Iris pigment epithelial cell (primary cell): ENCODE results near the gene SOX13.

Source experiments
- DNase-seq: peaks from one replicate; pipeline ENCODE4 v3.0.0-alpha.2; 2011; ENCODE audit warnings: low read depth

Gene SOX13

DNA sequence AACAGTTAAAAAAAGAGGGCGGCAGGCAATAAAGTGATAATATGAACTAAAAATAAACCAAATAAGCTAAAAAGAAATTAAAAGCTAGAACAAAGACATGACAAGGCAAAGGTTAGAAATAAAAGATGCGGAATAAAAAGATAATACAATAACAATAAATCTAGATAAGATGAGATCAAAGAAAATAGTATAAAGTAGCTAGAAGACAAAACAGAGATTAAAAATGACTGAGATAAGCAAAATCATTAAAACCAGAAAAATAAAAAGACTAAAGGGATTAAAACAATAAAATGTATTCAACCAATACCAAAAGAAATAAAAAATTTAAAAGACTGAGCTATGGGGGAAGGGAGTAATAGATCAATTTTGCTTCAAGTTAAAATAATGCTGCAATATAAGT, 10.8 kb upstream of the SOX13 start:
- DNase-seq, result no peak

- DNase-seq, result no peak
Measured at GRCh38 chr1:204065174-204065985, 7.5 kb upstream of the SOX13 start.

GRCh38 chr1:204065986-204066300, 7.0 kb upstream of the SOX13 start:
- DNase-seq, result no peak

DNA sequence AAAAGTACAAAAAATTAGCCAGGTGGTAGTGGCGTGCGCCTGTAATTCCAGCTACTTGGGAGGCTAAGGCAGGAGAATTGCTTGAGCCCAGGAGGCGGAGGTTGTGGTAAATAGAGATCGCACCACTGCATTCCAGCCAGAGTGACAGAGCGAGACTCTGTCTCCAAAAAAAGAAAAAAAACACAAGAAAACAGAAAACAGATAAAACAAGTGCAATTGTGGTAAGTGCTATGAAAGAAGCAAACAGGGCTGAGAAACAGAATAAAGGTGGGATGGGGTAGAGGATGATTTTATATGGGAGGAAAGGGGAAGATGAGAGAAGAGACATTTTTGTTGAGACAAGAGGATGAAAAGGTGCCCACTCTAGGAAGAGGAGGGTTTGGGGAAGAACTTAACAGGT, 5.0 kb upstream of the SOX13 start:
- no peak for DNase-seq

DNA sequence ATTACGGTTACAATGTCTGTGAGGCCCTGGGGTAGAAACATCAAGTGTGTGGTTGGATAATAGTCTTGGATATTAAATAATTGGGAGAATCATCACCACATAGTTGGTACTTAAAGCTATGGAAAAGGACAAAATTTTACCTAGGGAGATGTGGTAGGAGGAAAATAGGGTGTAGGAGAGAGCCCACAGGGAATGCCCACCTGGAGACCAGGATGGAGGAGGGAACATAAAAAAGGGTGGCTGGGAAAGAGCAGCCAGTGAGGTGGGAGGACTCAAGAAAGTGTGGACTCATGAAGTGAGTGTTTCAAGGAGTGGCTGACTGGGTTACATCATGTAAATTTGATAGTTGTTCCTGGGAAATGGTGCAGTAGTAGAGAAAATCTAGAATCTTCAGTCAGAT, 3.0 kb upstream of the SOX13 start:
- DNase-seq, result no peak

DNA sequence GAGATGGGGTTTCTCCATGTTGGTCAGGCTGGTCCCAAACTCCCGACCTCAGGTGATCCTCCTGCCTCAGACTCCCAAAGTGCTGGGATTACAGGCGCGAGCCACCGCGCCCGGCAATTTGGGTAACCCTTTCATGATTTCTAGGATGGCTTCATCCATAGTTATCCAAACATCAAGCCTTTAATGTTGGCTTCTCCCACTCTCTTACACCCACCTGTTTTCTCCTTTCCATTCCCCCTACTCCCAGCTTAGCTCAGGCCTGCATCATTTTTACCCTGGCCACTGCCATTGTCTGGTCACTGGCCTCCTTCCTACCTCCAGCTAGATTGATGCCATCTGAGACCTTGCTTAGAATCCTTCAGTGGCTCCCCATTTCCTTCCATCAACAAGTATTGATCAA, 2.0 kb upstream of the SOX13 start:
- DNase-seq, result no peak

- peak; percentile 47 for DNase-seq
Measured at GRCh38 chr1:204073837-204074273, 940 bp downstream of the SOX13 start.

- DNase-seq, result peak; percentile 66
Measured at GRCh38 chr1:204074274-204075138, 1.6 kb downstream of the SOX13 start.

- DNase-seq, result no peak
Measured at GRCh38 chr1:204075139-204075521, 2.2 kb downstream of the SOX13 start.

DNA sequence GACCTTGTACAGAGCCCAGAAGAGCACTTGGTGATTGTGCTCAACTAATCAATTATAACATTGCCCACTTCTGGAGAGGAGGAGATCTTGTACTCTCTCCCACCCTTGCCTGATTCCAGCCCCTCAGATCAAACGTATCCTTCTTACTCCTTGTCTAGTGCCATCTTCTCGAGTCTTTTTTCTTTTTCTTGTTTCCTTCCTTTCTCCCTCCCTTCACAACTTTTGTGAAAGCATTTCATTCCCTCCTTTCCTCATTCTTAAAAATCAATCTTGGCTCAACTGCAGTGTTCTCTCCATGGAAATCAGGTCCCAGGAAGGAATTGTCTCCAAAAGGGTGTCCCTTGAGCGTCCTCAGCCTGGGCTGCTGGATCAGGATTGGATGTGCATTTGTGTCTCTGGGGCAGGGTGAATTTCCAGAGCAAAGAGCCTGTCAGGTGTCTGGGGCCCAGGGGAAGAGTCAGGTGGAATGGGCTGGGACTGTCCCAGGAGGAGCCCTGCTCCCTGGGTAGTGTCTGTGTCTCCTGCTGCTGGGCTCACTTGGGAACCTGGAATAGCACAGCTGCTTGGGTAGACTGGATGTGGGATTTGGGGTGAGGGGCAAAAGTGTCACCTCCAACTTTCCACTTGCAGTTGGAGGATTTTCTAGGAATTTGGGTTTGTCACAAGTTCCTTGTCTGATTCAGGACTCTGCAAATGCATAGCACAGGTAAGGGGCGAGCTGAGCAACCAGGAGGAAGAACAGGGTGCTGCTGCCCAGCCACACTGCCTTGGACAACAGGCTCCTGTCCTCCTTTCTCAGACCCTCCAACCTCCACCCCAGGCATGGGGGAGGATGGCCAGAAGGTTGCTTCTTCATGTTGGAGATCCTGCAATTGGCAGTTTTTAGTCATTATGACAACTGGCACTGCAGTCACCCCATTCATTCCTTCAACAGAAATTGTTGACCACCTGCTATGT, 3.3 kb downstream of the SOX13 start:
- no peak for DNase-seq

- DNase-seq, result no peak
Measured at GRCh38 chr1:204076891-204077290, 4.0 kb downstream of the SOX13 start.

- DNase-seq, result no peak
Measured at GRCh38 chr1:204077979-204078696, 5.2 kb downstream of the SOX13 start.

- DNase-seq, result no peak
Measured at GRCh38 chr1:204079608-204079999, 6.7 kb downstream of the SOX13 start.

DNA sequence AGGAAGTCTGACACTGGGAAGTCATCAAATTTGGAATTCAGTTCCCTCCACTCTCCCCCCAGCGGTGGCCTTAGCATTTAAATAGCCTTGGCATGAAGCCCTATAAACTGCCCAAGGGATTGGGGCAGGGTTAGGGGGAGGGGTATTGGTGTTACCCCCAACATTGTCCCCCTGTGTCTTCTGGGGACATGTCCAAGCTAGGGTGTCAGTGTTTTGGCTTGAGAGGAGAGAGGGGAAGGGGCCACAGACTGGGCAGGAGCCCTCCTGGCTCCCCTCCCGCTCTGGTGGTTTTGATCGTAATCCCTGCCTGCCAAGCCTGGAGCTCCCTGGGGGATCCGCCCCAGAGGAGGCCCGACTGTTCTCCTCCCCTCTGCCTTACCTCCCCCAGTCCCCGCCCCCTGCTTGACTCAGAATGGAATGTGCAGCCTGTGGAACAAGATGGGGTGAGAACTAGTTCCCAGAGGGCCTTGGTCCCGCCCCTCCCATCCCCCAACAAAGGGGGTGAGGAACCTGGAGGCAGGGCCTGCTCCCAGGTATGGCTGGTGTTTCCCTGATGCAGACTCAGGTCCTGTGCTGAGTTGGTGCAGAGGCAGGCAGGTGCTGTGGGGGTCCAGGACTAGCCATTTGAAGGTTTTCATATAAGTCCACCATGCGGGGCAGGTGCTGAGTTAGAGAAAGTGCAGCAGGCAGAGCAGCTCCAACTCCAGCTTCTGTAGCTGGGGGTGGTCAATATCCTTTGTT, 7.4 kb downstream of the SOX13 start:
- peak; percentile 91 for DNase-seq

DNA sequence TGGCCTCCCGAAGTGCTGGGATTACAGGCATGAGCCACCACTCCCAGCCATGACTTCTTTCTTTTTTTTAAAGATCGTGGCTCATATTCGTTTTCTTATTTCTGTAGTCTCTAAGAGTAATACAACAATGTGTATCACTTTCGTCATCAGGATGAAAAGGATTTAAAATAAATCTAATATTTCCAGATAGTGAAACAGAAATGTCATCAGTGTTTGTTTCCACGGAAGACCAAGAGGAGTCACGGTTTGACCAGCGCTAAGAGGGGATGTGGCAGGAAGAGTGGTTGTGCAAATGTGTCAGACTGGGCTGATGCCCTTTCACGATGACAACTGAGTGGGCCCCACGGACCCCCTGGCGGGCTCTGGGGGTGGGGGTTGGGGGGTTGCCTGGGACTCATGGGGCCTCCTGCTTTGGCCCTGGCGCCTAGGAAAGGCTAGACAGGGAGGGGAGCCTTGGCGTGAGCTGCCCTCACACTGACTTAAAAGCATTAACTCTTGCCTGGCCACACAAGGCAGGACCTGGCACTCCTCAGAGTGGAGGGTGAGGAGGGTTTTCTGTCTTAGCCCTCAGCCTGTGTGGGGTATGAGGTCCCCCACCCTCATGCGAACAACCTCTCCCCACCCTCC, 8.4 kb downstream of the SOX13 start:
- peak; percentile 67 for DNase-seq

DNA sequence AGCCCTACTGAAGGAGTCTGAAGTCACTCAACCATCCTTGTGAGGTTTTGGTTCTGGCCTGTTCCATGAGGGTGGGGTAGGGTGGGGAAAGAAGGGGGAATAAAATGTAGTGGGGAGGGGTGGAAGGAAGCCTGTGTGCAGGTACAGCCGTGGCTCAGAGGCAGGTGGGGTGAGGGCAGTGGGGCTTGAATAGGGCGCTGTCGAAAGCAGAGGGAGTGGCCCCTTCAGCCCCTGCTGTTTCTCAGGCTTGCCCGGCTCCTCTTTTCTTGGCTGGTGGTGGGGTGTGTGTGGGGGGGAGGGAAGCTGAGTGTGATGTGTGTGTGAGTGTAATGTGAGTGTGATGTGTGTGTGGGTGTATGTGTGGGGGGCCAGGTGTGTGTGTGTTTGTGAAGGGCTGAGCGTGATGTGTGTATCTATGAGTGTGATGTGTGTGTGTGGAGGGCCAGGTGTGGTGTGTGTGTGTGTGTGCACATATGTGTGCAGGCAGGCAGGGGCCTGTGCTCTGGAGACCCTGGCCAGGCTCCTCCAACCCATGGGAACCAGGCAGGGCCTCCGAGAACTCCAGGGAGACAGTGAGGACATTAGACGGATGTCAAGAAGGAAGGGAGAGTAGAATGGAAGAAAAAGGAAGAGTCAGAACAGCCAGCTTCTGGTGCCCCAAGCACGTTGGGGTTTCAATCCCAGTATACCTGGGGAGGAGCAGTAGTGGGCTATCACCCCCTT, 9.0 kb downstream of the SOX13 start:
- no peak for DNase-seq

DNA sequence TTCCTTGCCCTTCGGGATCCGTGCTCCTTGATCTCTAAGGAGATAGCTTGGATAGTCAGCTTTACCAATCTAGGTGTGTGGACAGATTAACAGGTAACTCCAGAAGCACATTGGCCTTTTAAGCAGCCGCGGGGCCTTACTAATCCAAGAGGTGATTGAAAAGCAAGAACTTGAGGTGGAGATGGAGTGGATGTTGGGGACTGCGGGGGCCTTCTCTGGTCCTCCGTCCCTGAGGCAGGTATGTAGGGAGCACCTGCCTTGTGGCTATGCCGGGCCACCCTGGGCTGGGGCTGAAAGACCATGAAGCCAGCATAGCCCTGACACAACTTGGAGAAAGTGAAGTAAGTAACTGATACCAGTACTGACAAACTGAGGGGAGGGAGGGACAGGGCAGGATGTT, 10.6 kb downstream of the SOX13 start:
- DNase-seq, result no peak

DNA sequence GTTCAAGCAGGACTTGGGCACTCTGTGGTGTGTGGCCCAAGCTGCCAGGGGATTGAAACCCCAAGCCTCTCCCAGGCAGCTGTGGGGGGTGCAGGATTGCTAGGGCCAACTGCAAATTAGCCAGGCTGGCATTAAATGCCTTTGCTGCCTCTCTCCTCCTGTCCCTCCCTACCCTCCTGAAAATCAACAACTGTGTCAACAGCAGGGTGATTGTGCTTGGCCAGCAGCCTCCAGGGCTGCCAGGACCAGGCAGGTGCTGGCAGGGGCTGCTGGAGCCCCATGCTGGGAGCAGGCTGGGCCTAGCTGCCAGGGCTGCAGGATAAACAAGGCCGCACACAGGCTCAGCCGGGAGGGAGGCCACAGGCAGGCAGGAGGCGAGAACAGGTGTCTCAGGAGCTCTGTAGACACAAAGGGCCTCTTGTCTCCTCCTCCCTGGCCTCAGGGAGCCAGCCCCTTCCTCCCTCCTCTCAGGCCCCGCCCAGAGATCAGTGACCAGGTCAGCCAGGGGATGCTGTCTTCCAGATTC, 11.4 kb downstream of the SOX13 start:
- DNase-seq, result no peak

GRCh38 chr1:204085876-204086275, 13.0 kb downstream of the SOX13 start:
- no peak for DNase-seq
